CD4-positive, alpha-beta T cell treated with Interleukin-2 at 100 ng/mL for 4 hours (primary cell): ENCODE data around the gene RIPOR1.
A peak's percentile ranks its signal among the peaks of the same experiment; 100 is the strongest.
"Not testable (repeated sequence)": the region's sequence is repeated elsewhere in the genome, so short reads cannot be mapped to it uniquely, and the experiment has no call there.

ENCODE experiments used
- DNase-seq: peaks from one replicate; pipeline ENCODE4 v3.0.0-alpha.2; 2020; ENCODE audit warnings: low spot score

RIPOR1 gene

DNA sequence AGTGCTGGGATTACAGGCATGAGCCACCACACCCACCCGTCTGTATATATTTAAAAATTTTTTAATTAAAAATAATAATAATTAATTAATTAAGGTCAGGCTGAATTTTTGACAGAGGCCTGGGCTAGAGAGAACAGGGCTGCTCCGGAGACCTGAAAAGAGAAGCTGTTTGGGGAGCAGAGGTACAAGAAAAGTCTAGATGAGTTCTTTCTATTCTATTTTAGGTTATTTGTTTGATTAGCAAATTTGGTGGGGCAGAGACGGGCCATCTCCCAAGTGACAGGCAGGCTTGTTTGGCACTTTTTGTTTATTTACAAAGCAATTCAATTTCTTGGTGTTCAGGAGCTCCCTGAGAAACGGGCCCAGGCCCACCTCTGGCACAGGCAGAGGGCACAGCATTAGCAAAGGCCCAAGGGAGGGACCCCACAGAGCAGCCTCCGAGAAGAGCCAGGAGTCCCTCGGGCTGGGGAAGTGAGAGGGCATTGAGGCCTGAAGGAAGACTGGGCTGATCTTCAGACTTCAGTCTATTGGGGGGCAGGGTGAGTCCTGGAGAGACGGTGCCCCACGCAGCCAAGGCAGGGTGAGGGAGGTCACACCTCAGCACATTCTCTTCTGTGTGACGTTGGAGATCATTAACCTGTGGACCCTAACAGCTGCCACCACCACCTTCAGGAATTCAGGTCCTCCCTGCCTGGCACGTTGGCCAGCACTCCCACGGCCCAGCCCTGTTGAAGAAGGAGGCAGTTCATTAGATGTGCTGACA, 10.8 kb upstream of the RIPOR1 start:
- no peak for DNase-seq

DNA sequence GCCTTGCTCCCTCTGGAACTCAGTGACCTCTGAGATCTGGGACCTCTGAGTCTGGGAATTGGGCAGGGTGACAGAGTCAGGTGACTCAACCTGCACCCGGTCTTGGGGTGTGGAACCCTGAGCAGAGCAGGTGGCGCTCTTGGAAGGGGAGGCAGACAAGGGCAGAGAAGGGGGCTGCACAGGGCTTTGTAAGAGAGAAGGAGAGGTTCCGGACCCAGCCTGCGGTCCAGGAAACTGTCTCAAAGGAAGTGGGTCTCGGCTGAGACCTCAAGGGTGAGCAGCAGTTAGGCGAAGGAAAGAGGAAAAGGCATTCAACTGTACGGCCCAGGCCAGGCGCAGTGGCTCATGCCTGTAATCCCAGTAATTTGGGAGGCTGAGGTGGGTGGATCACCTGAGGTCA, 10.0 kb upstream of the RIPOR1 start:
- no peak for DNase-seq

DNA sequence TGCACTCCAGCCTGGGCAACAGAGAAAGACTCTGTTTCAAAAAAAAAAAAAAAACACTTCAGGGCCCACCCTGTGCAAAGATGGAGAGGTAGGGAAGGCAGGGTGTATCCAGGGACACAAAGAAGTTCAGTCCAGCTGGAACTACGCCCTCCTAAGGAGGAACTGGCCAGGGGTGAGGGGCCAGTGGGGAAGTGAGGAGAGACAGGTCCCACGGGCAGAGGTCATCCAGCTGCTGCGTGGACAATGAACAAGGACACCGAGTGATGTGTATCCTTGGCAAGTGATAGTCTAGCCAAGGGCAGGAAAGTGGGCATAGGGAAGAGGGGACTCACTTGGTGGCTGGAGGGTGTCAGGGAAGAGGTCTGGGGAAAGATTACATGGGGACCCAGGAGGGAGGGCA, 9.4 kb upstream of the RIPOR1 start:
- no peak for DNase-seq

DNA sequence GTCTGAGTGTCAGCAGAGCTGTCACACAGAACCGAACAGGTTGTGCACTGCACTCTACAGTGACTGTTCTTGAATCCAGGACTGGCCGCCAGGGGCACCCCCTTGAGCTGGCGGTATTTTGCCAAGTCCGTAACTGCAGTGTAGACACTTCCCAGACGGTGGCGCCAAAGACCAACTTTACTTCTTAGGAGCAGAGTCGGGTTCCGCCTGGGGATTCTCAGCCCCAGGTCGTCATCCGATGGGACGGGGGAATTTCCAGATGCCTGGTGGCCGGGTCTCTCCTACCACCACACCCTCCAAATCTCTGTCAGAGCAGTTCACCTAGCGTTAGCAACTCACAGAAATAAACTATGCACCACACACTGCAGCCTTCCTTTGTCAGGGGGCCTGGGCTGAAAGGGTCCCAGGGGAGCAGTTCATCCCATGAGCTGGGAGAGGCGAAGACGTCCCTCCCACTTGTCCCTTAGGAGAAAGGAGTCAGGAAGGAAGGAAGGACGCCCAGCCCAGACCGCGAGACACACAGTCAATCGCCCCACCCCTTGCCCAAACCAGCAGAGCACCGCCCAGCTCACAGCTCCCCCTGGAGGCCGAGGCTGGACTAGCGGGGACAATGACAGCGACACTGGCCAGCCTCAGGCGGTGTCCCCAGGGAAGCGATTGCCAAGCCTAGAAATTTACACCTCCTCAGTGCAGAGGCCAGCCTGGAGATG, 7.4 kb upstream of the RIPOR1 start:
- peak; percentile 99 for DNase-seq

DNA sequence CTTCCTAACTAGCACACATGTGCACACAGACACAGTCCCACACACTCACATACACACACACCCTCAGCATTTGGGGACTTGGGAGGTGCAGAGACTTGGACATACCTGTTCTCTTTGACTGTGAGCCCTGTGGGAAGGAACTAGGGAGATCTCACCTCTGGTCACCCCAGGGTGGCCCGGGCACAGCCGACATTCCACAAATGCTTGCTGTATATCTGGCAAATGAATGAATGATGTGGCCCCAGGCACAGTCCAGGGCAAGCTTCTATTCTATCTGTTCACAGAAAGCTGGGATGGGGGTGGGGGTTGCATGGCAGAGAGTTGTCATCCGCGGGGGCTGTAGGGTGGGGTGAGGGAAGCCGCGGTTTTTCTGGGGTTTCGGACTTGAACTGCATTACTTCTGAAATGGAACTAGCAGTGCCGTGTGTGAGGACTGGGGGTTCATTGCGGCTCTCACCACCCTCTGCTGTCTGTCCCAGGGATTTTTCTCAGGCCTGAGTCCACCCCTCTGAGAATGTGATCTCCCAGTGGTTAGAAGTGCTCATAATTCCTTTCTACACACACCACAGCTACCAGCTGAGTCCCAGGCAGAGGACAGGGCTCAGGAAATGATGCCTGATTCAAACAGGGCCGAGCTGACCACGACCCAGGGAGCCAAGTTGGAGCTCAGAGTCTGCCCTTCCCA, 3.3 kb upstream of the RIPOR1 start:
- no peak for DNase-seq

DNA sequence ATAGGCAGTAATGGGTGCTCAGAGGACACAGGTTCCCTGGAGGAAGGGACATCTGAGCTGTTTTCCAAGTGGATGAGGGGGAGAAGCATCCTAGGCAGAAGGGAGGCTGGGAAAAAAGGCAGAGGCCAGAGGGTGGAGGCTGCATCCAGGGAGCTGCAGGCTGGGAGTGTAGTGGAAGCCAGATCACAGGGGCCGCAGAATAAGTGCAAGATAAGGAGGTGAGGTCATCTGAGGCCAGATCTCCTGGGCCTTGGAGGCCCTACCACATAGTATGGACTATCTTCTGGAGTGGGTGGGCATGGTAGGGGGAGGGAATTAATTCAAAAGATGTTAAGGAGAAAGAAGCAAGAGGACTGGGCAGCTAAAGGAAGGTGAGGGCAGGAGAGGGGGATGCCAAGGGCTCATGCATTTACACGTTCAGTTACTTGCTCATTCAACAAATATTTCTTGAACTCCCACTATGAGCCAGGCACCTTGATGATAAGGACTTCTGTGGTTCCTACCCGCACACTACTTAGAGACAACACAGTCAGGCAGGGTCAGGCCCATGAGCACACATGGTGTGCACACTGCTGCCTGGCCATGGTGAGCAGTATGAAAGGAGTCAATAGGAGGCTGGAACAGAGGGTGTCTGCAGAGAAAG, 2.4 kb upstream of the RIPOR1 start:
- no peak for DNase-seq

DNA sequence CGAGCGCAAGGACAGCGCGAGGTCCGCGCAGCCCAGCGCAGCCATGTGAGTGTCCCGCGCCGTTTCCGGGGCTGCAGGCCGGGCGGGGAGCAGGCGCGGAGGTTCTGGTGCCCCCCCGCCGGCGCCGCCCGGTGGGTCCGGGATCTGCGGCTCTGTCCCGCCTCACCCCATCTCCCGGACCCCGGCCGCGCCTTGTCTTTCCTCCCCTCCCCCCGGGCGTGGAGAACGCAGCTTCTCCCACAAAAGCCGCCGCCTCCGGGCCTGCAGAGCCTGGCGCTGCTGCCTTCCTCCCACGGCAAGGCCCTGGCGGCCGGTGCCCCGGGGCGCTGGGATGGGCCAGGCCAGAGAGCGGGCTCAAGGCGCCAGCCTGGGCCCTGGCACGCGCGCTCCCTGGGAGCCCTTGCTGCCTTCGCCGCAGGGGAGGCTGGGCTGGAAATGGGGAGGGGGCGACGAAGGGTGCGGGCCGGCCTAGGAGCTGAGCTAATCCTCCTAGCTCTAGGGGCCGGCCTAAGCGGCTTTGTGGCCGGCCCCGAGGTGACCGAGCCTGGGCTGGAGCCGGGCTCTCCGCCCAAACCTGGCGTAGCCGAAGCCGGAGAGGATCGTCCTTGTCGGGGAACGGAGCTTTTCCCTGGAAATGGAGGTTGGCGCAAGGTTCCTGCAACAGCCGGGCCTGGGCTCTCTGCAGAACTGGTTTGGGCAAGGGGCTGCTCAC, 397 bp downstream of the RIPOR1 start:
- DNase-seq = no peak

DNA sequence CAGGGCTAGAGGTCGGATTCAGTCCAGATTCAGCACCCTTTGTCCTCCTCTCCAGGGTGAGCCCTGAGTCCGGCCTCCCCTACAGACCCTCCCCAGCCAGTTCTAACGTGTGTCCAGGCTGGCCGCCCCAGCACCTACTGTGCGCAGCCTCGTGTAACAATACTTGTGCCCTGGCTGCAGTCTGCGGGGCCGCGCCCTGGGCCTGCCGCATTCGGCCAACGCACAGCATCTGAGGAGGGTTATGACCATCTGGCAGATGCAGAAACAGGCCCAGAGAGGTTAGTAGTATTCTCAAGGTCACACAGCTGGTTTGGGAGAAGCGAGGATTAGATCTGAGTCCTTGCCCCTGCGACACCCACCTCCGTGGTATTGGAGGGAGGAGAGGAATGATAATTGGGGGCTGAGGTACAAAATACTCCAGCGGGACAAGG, 968 bp downstream of the RIPOR1 start:
- DNase-seq = no peak

DNA sequence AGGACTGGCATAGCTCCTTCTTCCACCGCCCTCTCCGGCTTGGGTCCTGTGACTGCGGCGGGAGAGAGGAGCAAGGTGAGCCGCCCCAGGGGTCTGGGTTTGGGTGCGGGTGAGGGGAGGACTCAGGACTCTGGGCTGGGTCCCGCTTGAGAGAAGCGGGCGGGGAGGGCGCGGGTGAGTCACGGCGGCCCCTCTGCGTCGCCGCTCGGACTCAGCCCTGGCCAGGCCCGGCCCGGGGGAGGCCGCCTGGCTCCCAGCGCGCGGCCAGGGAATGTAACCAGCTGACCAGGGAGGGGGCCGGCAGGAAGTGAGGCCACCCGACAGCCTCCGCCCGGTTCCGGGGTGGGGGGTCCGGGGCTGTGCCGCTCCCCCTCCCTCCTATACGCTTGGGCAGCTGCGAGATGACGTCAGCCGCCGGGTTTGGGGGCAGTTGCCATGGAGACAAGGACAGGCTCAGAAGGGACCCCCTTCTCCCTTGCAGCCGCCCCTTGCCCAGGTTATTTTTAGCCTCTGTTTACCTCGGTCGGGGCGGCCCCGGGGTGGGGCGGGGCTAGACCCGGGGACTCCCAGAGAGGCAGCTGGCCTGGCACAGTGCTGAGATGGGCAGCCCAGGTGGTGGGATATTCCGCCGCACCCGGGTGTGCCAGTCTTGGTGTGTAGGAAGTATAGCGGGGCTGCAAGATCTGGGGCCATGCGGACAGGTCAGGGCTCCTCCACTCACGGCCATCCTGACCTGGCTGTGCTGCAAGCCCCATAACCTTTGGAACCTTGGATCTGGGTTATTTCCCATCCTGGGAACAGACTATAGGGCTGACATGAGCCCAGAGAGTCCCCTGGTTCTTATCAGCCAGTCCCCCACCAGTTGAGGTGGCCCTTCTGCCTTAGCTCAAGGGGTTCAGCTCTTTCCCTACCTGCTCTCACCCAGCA, 1.6 kb downstream of the RIPOR1 start:
- no peak for DNase-seq

DNA sequence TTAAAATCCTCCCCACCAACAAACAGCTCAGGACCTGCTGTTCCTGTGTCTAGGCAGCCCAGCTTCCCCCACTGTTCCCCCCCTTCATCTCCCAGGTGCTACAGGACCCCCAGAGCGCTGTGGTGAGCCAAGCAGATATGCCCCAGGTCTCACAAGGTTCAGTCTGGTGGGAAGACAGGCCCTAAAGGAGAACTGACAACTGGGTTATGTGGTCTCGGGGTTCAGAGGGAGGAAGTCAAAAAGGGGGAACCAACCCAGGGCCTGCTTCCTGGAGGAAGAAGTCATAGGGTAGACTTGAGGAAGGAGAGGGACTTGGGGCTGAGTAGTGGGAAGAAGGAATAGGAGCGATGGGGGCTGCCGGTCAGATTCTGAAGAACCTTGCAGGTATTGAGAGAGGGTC, 2.6 kb downstream of the RIPOR1 start:
- no peak for DNase-seq

DNA sequence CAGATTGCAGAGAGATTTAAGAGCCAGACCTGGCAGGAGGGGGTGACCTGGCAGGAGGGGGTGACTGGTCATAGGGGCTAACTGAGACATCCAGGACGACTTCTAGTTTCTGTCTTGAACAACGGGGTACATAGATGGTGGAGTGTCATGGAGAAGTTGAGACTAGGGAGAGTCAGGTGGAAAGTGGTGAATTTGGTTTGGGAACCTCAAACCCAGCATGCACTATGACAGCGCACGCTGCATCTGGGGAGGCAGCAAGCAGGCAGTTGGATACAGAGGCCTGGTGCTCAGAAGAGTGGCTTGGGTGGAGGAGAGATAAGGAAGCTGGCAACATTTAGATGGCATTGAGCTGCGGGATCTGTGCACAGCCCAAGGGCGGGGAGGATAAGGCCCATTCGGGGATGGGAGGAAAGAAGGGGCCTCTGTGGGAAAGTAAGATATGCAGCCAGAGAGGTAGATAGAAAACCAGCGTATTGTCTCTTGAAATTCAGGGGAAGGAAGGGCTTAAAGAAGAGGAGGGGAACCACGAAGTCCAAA, 4.5 kb downstream of the RIPOR1 start:
- DNase-seq = no peak

DNA sequence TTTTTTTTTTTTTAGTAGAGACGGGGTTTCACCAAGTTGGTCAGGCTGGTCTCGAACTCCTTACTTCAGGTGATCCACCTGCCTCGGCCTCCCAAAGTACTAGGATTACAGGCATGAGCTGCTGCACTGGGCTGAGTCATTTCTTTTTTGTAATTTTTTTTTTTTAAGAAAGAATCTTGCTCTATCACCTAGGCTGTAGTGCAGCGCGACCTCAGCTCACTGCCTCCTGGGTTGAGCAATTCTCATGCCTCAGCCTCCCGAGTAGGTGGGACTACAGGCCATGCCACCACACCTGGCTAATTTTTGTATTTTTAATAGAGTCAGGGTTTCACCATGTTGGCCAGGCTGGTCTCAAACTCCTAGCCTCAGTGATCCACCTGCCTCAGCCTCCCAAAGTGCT, 5.4 kb downstream of the RIPOR1 start:
- not testable (repeated sequence) for DNase-seq

DNA sequence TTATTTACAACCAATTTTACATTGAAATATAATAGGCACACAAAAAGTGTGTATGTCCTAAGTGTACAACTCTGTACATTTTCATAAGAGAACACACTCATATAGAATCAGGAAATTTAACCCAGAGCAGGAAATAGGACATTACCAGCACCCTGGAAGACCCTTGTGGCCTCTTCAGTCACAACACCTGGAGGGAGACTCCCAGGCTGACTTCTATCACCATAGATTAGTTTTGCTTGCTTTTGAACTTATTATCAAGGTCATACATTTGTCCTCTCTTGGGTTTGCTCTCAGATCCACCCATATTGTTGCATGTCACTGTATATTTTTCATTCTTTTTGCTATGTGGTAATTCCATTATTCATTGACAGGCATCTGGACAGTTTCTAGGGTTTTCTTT, 5.8 kb downstream of the RIPOR1 start:
- no peak for DNase-seq

DNA sequence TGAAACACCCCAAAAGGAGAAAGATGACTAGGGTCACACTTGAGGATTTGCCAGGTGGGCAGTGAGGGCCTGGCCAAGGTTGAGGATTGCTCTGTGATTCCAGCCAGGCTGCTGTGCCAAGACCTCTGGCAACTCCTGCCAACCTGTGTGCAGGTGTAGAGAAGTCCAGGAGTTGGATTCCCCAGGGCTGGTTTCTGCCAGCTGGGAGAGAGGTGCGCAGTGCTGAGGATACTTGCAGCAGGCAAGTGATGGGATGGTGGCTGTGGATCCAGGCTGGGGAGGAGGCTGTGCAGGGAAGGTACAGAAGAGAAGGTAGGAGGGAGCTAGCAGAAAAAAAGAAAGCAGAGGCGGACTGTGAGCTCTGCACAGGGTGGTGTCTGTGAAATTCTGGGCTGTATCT, 6.6 kb downstream of the RIPOR1 start:
- no peak for DNase-seq

DNA sequence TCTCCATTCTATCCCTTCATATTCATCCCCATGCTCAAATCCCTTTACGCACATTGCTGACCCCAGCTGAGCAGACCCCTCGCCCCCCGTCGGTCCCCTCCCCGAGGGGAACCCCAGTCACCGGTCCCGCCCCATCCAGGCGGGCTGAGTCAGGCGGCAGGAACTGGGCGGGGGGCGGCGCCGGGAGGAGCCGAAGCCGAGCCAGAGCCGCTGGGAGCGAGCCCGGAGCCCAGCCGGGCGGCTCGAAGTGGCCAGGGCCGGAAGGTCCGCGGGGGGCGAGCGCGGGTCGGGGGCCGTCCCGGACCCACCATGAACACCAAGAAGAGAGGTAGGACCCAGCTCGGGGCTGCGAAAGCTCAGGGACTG, 8.6 kb downstream of the RIPOR1 start:
- DNase-seq = peak; percentile 56

DNA sequence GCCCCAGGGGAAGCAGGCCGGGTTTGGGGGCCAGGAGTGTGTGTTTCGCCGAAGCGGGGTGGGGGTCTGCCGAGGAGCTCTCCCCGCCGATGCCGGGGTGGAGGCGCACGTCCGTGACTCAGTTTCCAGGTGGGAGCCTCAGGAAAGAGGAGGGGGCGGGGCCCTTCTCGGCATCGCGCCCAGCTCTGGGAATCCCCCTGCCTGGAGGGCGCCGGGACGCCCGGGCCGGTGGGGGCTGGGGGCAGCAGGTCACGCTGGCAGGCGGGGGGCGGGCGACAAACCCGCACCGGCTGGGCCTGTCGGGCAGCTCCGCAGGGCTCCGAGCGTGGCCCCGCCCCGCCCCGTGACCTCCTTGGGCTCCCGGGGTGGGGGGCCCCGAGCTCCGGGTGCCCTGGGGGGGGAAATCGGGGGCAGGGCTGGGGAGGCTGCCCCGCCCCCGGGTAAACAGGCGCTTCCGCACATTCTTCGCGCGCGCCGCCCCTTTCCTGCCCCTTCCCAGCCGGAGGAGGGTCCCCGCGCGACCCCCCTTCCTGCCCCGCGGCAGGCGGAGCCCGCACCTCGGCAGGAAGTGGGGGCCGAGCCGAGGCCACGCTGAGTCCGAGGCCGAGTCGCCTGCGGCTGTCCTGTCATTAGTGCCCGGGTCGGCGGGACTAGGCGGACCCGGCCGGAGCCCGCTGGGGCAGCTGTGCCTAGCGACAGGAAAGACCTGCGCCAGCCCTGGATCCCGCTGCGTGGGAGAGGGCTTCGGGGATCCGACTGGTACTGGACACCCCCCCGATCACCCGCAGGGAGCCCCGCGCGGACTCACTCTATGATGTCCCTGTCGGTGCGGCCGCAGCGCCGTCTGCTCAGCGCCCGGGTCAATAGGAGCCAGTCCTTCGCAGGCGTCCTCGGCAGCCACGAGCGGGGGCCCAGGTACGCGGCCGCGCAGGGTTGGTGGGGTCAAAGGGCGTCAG, 9.3 kb downstream of the RIPOR1 start:
- peak; percentile 68 for DNase-seq

DNA sequence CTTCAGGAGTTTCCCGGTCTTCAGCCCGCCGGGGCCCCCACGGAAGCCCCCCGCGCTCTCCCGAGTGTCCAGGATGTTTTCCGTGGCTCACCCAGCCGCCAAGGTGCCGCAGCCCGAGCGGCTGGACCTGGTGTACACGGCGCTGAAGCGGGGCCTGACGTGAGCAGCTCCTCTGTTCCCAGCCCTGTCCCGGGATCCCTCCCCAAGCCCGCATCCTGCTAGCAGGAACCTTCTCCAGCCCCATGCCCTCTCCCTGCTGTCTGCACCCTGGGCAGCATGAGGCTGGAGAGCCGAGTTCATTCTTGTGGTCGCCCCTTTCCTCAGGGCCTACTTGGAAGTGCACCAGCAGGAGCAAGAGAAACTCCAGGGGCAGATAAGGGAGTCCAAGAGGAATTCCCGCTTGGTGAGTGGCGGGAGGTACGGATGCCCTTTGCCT, 10.1 kb downstream of the RIPOR1 start:
- DNase-seq = no peak

DNA sequence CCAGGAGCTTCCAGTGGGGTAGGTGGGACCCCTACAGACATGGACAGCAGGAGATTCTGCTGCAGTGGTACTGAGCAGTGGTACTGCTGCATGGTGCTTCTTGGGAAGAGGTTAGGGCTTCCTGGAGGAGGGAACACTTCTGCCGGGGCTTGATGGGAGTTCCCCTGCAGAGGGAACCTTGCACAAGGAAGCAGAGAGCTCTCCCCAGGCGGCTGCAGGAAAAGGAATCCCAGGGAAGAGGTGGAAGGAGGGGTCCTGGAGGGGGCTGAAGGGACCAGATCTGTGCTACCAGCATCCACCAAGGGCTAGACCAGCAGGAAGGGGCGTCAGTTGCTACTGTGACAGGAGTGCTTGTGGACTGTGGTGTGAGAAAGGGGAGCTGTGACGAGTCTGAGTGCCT, 10.6 kb downstream of the RIPOR1 start:
- no peak for DNase-seq
